Natural killer cell (primary cell): ENCODE results near the gene RPS28. TPM values are rescaled to one million over a fixed set of nuclear protein-coding genes. Genes with fewer than 3 reads are reported as not detected.

Experiments used
- ATAC-seq, 3 donors: fragments of 150-1000 bp in 2 of 3; fragments of 200-7000 bp in 1 of 3; cut with Tn5 transposase; 1 replicate in 1 of 3; 2 replicates in 2 of 3; pipeline ENCODE4 v1.10.0; 2021; ENCODE audit warnings: mild to moderate bottlenecking in 2 of 3, moderate library complexity in 2 of 3
- DNase-seq, 2 donors: peaks; one replicate each; pipeline versions ENCODE4 v3.0.0 to v3.0.0-alpha.2; 2013 to 2021; ENCODE audit warnings: mixed read lengths in 1 of 2
- H3K27ac ChIP-seq: one replicate; pipeline ENCODE4 v1.5.1; 2013; ENCODE audit warnings: mild to moderate bottlenecking, low read length
- H3K27me3 ChIP-seq: one replicate; pipeline ENCODE4 v1.6.1; 2013; ENCODE audit warnings: low read length; ENCODE audit not compliant: control insufficient read depth, insufficient read depth
- H3K36me3 ChIP-seq: one replicate; pipeline ENCODE4 v1.6.1; 2013; ENCODE audit warnings: low read length; ENCODE audit not compliant: control insufficient read depth, insufficient read depth
- H3K4me1 ChIP-seq: one replicate; pipeline ENCODE4 v1.6.1; 2013; ENCODE audit warnings: low read length; ENCODE audit not compliant: control insufficient read depth, insufficient read depth
- H3K4me3 ChIP-seq: one replicate; pipeline ENCODE4 v1.5.1; 2013; ENCODE audit warnings: low read length
- H3K9me3 ChIP-seq: one replicate; pipeline ENCODE4 v1.6.1; 2013; ENCODE audit warnings: low read length; ENCODE audit not compliant: control insufficient read depth, insufficient read depth
- H3K27ac Mint-ChIP-seq, 2 donors: one replicate each; pipeline ENCODE4 v1.8.0; 2022; ENCODE audit warnings: mild to moderate bottlenecking in 2 of 2, mixed read lengths in 2 of 2, moderate library complexity in 1 of 2
- H3K27me3 Mint-ChIP-seq, 2 donors: one replicate each; pipeline ENCODE4 v1.8.0; 2022; ENCODE audit warnings: low read depth in 2 of 2, mixed read lengths in 2 of 2
- H3K36me3 Mint-ChIP-seq: one replicate; pipeline ENCODE4 v1.8.0; 2022; ENCODE audit warnings: mixed read lengths
- H3K4me1 Mint-ChIP-seq, 2 donors: one replicate each; pipeline ENCODE4 v1.8.0; 2022; ENCODE audit warnings: mixed read lengths in 2 of 2
- H3K4me3 Mint-ChIP-seq: one replicate; pipeline ENCODE4 v1.8.0; 2022; ENCODE audit warnings: mild to moderate bottlenecking, moderate library complexity, mixed read lengths
- H3K9me3 Mint-ChIP-seq, 2 donors: one replicate each; pipeline ENCODE4 v1.8.0; 2022; ENCODE audit warnings: mixed read lengths in 2 of 2
- WGBS: methylation state at CpG from one replicate; pipeline ENCODE4 v1.1.7; 2013; ENCODE audit warnings: missing lambda C conversion rate; ENCODE audit not compliant: insufficient coverage; 5-methylcytosine and 5-hydroxymethylcytosine counted together
- intact Hi-C: fragments of 100-400 bp; cut with micrococcal nuclease; formaldehyde crosslinking; loops from one replicate; pipeline ENCODE4 v1.14.2; 2022
- total RNA-seq, 4 donors: library from RNA; stranded (reverse); fragments of 120-200 nt in 1 of 4; gene quantifications; one replicate each; pipeline versions ENCODE4 v1.2.3 to v1.2.4, GENCODE V29; 2013 to 2022
- TF ChIP-seq, protein P1 (sequence below): fragments of 200-600 bp; IDR thresholded peaks from one replicate; pipeline ENCODE4 v1.8.0; 2022; ENCODE audit warnings: antibody characterized with exemption

Gene RPS28
- total RNA-seq, 3 donors from 2014 or later (not counting 1 experiment from before 2014, with no cell fraction given): 1,133 to 1,486 (median 1,403) TPM

DNA sequence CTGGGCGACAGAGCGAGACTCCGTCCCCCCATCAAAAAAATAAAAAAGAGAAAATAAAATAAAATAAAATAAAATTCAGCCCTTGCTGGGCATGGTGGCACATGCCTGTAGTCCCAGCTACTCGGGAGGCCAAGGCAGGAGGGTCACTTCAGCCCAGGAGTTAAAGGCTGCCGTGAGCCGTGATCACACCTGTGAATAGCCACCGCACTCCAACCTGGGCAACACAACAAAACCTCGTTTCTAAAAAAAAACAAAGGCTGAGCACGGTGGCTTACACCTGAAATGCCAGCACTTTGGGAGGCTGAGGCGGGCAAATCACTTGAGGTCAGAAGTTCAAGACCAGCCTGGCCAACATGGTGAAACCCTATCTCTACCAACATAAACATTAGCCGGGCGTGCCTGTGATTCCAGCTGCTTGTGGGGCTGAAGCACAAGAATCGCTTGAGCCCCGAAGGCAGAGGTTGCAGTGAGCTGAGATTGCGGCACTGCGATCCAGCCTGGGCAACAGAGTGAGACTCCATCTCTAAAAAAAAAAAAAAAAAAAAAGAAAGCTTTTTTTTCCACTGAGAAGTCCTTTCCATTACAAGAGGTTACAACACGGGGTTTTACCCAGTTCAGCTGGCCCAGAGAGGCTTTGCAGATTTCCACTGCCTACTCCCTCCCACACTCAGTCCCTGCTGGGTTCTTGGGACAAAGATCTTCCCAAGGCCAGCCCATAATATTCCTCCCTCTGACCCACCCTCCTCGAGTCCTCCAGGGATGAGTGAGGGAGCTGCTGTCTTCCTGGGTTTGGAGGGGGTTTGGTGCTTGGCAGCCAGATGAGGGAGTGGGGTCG, 49.1 kb downstream of the RPS28 start:
- no peaks in the 10 kb centered on the region for H3K9me3 Mint-ChIP-seq
- H3K36me3 ChIP-seq: no peaks in the 10 kb centered on the region
- H3K4me1 ChIP-seq: no peaks in the 10 kb centered on the region
- H3K36me3 Mint-ChIP-seq: no peaks in the 10 kb centered on the region
- no peaks in the 10 kb centered on the region for H3K9me3 ChIP-seq
- H3K27me3 Mint-ChIP-seq: peaks cover 6 to 15% of the 10 kb centered on the region in 2 donors
- peaks cover 0 to 3% of the 10 kb centered on the region in 2 donors for H3K4me1 Mint-ChIP-seq
- no peak overlapping the region for H3K27ac Mint-ChIP-seq
- intact Hi-C loops: no loop called here
- no peak overlapping the region for H3K4me3 Mint-ChIP-seq
- WGBS: 88% methylated on average over 16 of the region's 19 CpGs
- ATAC-seq (no peak), DNase-seq (no peak)
- H3K27ac ChIP-seq: no peak overlapping the region
- no peak overlapping the region for H3K4me3 ChIP-seq
- peaks cover 3% of the 10 kb centered on the region for H3K27me3 ChIP-seq
- TF ChIP-seq, protein P1, sequence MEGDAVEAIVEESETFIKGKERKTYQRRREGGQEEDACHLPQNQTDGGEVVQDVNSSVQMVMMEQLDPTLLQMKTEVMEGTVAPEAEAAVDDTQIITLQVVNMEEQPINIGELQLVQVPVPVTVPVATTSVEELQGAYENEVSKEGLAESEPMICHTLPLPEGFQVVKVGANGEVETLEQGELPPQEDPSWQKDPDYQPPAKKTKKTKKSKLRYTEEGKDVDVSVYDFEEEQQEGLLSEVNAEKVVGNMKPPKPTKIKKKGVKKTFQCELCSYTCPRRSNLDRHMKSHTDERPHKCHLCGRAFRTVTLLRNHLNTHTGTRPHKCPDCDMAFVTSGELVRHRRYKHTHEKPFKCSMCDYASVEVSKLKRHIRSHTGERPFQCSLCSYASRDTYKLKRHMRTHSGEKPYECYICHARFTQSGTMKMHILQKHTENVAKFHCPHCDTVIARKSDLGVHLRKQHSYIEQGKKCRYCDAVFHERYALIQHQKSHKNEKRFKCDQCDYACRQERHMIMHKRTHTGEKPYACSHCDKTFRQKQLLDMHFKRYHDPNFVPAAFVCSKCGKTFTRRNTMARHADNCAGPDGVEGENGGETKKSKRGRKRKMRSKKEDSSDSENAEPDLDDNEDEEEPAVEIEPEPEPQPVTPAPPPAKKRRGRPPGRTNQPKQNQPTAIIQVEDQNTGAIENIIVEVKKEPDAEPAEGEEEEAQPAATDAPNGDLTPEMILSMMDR: no peak

DNA sequence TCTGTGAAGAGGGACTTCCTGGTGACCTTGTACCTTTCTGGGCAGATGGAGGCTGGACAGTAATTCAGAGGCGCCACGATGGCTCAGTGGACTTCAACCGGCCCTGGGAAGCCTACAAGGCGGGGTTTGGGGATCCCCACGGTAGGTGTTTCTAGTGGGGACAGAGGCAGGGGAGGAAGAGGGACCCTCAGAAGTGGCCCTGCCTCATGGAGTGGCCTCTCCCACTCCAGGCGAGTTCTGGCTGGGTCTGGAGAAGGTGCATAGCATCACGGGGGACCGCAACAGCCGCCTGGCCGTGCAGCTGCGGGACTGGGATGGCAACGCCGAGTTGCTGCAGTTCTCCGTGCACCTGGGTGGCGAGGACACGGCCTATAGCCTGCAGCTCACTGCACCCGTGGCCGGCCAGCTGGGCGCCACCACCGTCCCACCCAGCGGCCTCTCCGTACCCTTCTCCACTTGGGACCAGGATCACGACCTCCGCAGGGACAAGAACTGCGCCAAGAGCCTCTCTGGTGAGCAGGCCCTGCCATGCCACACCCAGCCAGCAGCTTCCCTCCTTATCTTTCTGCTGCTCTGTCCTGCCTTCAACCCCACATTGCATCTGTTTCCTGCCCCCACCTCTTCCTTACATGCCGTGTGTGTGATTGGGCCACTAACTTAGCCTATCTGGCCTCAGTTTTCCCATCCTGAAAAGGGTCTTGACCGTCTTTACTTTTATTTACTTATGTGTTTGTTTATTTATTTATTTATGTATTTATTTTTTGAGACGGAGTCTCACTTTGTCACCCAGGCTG, 49.9 kb downstream of the RPS28 start:
- Histone ChIP-seq H3K27me3 (peaks cover 3% of the 10 kb centered on the region), H3K4me1 (no peaks in the 10 kb centered on the region), H3K9me3 (no peaks in the 10 kb centered on the region), H3K36me3 (no peaks in the 10 kb centered on the region), H3K27ac (no peak overlapping the region), H3K4me3 (no peak overlapping the region)
- H3K36me3 Mint-ChIP-seq: no peaks in the 10 kb centered on the region
- no peak overlapping the region for H3K4me3 Mint-ChIP-seq
- H3K27me3 Mint-ChIP-seq: peaks cover 0 to 11% of the 10 kb centered on the region in 2 donors
- DNase-seq (no peak), ATAC-seq (no peak)
- intact Hi-C loops: no loop called here
- no peaks in the 10 kb centered on the region for H3K9me3 Mint-ChIP-seq
- H3K4me1 Mint-ChIP-seq: no peaks in the 10 kb centered on the region
- H3K27ac Mint-ChIP-seq: no peak overlapping the region
- TF ChIP-seq, protein P1: no peak
- WGBS: 86% methylated on average over 26 of the region's 28 CpGs

Other genes starting within 250 kb of the RPS28 start
- gene FBN3, start 171.9 kb upstream of the RPS28 start, total RNA-seq: under 1 TPM in 1 of 3 donors, not detected in 2; 0.25 TPM
- gene CERS4, start 112.1 kb upstream of the RPS28 start, total RNA-seq: 10 to 100 TPM; 50.0 to 70.8 (median 69.8) TPM
- 10 to 100 TPM; 17.0 to 47.1 (median 38.7) TPM for gene CD320, start 13.1 kb upstream of the RPS28 start, total RNA-seq
- 10 to 100 TPM; 19.3 to 28.5 (median 28.4) TPM for gene NDUFA7, start 121 bp upstream of the RPS28 start, total RNA-seq
- 10 to 100 TPM in 1 of 3 donors, 1 to 10 TPM in 2; 5.7 to 16.9 (median 8.4) TPM for gene KANK3, start 21.8 kb downstream of the RPS28 start, total RNA-seq
- not detected for gene ANGPTL4, start 42.7 kb downstream of the RPS28 start, total RNA-seq
- gene RAB11B, start 68.9 kb downstream of the RPS28 start, total RNA-seq: 100 to 1,000 TPM; 101 to 116 (median 108) TPM
- gene MARCHF2, start 91.8 kb downstream of the RPS28 start, total RNA-seq: 10 to 100 TPM; 32.4 to 42.3 (median 37.2) TPM
- gene HNRNPM, start 123.5 kb downstream of the RPS28 start, total RNA-seq: 100 to 1,000 TPM; 272 to 300 (median 299) TPM
- gene PRAM1, start 181.1 kb downstream of the RPS28 start, total RNA-seq: 10 to 100 TPM in 1 of 3 donors, 1 to 10 TPM in 2; 7.7 to 17.5 (median 9.0) TPM
- 10 to 100 TPM; 42.1 to 46.4 (median 42.3) TPM for gene ZNF414, start 192.7 kb downstream of the RPS28 start, total RNA-seq